HG02973 (cell line): Measurements from ENCODE around the gene OXLD1.
"Not testable (repeated sequence)": the region's sequence is repeated elsewhere in the genome, so short reads cannot be mapped to it uniquely, and the experiment has no call there.

Experiments used
- ATAC-seq: cut with Tn5 transposase; IDR thresholded peaks from one replicate; pipeline ENCODE4 v1.9.1; 2021; ENCODE audit warnings: moderate library complexity; ENCODE audit not compliant: unreplicated experiment

Gene OXLD1

GRCh38 chr17:81683584-81684441 is 17.4 kb upstream of the OXLD1 start, which contains the start of the genes ARL16 and HGS:
TSS of gene ARL16 (minus strand) at chr17:81683797. CDS start at chr17:81683753, 44 bp downstream.
TSS of gene HGS (plus strand) at chr17:81684011. CDS start at chr17:81684067, 56 bp downstream.
- ATAC-seq: peak; percentile 79

GRCh38 chr17:81683208-81683583 is 16.8 kb upstream of the OXLD1 start:
- peak; percentile 7 for ATAC-seq

DNA sequence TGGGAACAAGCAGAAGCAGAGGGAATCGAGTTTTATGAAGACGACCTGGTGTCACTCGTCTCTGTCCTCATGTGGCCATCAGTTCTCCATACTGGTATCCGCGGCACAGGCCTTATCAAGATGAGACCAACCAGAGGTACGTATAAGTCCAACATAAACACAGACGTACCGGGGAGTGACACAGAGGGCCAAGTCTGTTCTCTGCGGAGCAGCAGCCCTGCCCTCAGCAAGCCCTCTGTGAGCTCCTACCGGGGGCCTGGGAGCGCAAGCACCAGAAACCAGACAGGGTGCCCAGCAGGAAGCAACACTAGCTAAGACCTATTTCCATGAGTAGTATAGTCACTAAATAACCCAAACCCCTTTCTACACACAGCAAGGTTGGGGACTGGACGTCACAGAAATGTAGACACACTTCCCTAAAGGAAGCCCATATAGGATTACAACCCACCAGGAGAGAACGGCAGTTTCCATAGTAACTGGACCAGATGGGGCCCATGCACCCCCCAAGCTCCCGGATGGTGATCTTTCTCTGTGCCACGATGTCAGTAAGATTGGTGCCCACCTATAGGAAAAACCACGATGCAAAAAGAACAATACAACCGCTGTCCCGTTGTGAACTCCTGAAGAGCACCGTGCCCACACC is 16.3 kb upstream of the OXLD1 start:
- ATAC-seq: no peak

- ATAC-seq: no peak
Measured at GRCh38 chr17:81681672-81682071, 15.3 kb upstream of the OXLD1 start.

DNA sequence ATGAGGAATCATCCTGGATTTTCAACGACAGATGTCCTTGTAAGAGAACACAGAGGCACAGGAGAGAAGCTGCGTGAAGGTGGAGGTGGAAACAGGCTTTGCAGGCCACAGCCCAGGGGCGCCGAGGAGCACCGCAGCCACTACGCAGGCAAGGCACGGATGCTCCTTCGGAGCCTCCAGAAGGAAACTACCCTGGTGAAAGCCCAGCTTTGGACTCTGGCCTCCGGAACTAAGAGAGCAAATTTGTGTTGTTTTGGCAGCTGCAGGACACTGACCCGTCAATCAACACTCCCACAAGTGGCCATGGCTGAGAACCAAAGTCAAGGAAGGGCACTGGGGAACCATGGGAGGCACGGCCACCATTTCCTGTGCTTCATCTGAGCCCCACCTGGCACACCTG is 13.7 kb upstream of the OXLD1 start:
- no peak for ATAC-seq

DNA sequence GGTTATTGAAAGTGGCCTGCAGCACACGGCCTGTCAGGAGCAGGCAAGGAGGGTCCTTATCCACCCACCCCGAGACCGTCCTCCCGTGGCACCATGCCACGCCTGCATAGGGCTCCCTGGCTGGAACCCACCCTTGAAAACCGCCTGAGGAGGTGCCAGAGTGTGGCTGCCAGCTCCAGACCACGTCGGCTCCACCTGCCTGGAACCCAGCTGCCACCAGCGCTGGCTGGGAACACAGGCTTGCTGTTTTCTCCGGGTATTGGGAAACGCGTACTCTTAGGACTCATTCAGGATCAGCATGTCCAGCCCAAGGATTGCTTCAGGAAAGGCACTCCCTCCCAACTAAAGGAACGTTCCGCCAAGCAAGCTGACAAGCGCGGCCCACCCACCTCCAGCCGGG is 10.5 kb upstream of the OXLD1 start:
- no peak for ATAC-seq

DNA sequence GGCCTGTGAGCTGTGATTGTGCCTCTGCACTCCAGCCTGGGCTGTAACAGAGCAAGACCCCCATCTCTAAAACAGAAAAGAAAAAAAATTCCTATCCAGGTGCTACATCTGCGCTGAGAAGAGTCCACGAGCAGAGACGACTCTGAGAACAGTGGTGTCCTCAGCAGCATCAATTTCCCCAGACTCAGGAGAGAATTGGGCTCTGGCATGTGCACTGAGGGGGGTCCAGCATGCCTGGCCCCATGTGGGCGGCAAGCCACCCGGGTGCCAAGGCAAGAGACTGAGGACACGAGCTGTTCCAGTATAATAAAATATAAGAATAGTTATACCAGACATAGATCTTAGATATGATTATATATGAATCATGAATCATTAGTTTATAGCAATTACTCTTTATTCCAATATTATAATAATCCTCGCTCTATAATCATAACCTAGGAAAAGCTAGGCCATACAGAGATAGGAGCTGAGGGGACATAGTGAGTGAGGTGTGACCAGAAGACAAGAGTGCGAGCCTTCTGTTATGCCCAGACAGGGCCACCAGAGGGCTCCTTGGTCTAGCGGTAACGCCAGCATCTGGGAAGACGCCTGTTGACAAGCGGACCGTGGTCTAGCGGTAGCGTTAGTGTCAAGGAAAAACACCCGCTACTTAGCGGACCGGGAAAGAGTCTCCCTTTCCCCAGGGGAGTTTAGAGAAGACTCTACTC is 9.3 kb upstream of the OXLD1 start:
- ATAC-seq: not testable (repeated sequence)

GRCh38 chr17:81673561-81674258 is 7.3 kb upstream of the OXLD1 start:
- no peak for ATAC-seq

- ATAC-seq: no peak
Measured at GRCh38 chr17:81672954-81673353, 6.5 kb upstream of the OXLD1 start.

- no peak for ATAC-seq
Measured at GRCh38 chr17:81672504-81672903, 6.1 kb upstream of the OXLD1 start.

GRCh38 chr17:81667754-81668153 is 1.3 kb upstream of the OXLD1 start:
- ATAC-seq: no peak

DNA sequence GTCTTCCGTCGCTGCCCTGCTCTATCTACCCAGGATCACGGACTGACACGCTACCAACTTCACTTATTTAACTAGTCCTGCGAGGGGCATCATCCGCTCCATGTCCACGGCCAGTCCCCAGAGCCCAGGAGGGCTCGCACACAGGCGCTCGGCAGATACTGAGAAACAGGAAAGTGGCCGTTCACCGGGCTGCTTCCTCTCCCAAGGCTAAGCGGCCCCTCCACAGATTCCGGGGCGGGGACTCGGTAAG is 388 bp downstream of the OXLD1 start:
- no peak for ATAC-seq

DNA sequence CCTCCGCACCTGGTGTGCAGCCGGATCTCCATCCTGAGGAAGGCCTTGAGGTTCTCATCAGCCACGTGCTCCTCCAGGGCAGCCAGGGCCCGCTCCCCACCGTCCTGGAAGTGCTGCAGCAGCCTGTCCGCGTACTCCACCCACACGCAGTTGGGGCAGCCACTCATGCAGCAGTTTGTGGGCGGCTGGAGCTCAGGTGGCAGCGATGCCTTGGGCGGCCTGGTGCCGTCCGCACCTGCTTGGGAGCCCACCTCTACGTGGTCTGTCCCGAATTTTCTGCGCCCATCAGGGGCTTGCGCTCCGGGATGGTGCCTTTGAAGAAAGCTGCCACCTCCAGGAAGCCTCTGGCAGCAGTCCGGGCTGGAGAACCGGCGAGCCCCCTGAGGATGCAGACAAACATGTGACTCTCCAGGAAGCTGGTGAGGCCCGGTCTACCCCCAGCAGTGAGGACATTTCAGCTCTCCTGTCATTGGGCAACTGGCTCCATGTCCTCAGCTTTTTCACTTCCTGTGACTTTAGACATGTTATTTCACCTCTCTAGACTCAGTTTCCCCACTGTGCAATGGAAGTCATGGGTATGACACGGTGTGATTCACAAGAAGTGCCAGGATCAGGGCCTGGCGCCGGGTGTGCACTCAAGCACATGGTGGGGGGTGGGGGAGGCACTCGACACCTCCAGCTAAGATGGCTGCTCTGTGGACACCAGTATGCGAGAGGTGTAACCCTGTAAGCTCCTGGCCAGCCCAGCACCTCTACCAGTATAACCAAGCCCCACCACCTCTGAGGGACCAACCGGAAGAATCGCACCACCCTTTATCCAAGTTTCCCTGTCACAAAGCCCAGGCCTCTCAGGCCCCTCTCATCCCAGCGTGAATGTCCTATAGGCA is 957 bp downstream of the OXLD1 start:
- ATAC-seq: no peak

DNA sequence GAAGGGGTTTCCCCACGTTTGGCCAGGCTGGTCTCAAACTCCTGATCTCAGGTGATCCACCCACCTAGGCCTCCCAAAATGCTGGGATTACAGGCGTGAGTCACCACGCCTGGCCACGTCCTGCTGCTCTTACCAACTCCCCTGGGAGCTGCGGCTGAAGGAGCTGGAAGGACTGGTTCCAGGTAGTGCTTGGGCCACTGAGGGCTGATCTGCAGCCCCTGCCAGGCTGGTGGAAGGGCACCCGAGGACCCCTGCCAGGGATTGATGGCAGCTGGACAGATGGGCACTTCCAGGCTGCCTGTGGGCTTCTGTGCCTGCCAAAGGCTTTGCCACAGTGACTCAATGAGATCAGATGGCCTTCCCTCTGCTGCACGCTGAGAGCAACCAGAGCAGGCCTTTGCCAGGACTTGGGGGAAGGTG is 2.3 kb downstream of the OXLD1 start:
- no peak for ATAC-seq

GRCh38 chr17:81662002-81662401 is 4.4 kb downstream of the OXLD1 start:
- no peak for ATAC-seq

DNA sequence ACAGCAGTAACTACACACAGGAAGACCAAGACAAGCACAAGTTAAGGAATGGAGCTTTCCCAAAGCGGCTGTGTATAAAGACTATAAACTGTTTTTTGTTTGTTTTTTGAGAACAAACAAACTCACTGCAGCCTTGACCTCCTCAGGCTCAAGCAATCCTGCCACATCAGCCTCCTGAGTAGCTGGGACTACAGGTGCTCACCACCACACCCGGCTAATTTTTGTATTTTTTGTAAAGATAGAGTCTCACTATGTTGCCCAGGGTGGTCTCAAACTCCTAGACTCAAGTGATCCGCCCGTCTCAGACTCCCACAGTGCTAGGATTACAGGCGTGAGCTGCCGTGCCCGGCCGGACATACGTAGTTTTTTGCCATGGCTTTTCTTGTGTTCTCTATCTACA is 6.0 kb downstream of the OXLD1 start:
- no peak for ATAC-seq

- ATAC-seq: no peak
Measured at GRCh38 chr17:81659038-81659437, 7.4 kb downstream of the OXLD1 start.

- ATAC-seq: no peak
Measured at GRCh38 chr17:81656835-81657234, 9.6 kb downstream of the OXLD1 start.

DNA sequence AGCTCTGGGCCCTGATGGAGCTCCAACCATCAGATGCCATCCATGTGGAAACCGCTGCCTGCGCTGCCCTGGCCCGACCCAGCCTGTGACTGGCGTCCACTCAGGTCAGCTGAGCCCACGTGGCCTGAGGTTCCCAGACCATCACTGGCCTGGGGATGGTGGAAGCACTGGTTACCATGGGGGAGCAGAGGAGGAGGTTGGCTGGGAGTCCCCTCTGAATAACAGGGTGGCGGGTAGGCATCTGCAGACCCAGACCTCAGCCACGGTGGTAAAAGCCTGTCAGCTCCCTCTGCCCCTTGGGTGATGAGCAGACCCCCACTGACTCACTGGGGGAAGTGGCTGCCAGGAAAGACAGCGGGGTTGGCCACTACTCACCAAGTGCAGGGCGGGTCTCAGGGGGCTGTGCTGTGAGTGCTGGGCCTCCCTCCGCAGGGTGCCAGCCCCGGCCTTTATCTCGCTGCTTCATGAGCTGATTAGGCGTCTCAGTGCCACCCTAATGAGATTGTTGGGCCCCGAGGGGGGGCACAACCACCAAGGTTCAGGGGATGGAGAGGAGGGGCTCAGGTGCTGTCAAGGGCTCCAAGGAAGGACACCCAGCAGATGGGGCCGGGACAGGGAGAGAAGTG is 10.2 kb downstream of the OXLD1 start, which contains the start of gene PDE6G:
Gene PDE6G, minus strand, starts transcription at position 425 of the 626 bp plus-strand sequence. CDS start 3,237 bp downstream, outside the sequence.
- no peak for ATAC-seq
